ENCODE data around the gene DIP2B.

The DIP2B gene

DNA sequence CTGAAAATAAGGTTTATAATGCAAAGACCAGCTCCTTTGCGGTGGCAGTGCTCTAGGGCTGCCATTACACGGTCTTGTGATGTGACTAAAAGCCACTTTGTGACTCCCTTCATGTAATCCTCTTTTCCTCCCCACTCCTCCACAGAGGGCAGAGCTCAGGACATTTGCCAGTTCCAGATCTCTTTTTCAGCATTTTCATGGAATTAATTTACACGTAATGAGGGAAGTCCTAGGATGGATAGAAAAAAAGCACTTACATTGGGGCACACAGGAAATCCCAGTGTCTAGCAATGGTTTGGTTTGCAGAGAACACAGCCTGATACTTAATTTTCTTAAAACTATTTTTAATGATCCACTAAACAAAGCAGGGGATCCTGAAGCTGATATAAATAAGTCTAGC, 241.6 kb downstream of the DIP2B start:
- TF ChIP-seq, protein P1, sequence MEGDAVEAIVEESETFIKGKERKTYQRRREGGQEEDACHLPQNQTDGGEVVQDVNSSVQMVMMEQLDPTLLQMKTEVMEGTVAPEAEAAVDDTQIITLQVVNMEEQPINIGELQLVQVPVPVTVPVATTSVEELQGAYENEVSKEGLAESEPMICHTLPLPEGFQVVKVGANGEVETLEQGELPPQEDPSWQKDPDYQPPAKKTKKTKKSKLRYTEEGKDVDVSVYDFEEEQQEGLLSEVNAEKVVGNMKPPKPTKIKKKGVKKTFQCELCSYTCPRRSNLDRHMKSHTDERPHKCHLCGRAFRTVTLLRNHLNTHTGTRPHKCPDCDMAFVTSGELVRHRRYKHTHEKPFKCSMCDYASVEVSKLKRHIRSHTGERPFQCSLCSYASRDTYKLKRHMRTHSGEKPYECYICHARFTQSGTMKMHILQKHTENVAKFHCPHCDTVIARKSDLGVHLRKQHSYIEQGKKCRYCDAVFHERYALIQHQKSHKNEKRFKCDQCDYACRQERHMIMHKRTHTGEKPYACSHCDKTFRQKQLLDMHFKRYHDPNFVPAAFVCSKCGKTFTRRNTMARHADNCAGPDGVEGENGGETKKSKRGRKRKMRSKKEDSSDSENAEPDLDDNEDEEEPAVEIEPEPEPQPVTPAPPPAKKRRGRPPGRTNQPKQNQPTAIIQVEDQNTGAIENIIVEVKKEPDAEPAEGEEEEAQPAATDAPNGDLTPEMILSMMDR (IDR thresholded peaks at IDR 0.05; ENCODE audit: extremely low read depth, missing control alignments): no peak
- no peak for DNase-seq (ENCODE audit: low spot score)

DNA sequence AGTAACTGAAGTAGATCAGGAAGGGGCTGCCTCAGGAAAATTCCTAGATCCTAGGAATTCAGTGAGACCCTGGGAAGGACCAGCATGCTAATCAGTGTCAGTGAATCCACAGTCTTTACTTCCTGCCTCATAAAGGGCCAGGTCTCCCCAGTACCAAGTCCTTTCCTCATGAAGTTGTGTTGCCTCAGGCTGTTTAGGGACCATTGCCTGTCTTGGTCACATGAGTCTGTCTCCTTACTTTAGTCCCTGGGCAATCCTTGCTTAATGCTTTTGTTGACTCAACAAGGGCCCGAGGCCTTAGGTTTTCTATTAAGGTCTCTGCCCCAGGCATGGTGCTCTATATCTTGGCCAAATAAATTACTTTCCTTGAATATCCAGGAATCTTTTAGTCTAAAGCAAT, 243.0 kb downstream of the DIP2B start:
- TF ChIP-seq, protein P1 (IDR thresholded peaks at IDR 0.05; ENCODE audit: extremely low read depth, missing control alignments): no peak
- no peak for DNase-seq (ENCODE audit: low spot score)

DNA sequence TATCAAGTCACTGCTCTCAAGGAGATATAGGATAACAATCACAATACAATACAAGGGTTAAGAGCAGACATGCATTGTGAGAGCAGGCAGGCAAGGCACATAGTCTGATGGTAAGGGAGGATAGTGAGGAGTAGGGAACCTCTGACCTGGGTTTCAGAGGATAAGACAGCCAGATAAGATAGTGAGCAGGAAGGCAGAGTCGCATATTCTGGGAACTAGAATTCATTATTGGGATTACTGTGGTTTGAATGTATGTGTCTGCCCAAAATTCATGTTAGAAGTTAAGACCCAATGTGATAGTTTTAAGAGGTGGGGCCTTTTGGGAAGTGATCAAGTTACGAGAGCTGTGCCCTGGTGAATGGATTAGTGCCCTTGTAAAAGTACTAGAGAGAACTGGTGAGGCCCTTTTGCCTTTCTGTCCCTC, 244.7 kb downstream of the DIP2B start:
- no peak for DNase-seq (ENCODE audit: low spot score)
- TF ChIP-seq, protein P1 (IDR thresholded peaks at IDR 0.05; ENCODE audit: extremely low read depth, missing control alignments): no peak

DNA sequence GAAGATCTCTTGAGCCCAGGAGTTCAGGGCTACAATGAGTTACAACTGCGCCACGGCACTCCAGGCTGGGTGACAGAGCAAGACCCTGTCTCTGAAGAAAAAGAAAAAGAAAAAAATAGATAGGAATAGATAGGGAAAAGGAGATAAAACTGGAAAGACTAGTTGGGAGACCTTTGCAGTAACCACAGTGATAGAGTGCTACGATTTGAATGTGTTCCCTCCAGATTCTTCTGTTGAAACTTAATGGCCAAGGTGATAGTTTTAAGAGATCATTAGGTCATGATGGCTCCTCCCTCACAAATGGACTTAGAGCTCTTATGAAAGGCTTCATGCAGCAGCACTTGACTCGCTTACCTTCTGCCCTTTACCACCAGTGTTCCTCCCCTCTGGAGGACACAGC, 245.6 kb downstream of the DIP2B start:
- no peak for DNase-seq (ENCODE audit: low spot score)
- TF ChIP-seq, protein P1 (IDR thresholded peaks at IDR 0.05; ENCODE audit: extremely low read depth, missing control alignments): no peak

DNA sequence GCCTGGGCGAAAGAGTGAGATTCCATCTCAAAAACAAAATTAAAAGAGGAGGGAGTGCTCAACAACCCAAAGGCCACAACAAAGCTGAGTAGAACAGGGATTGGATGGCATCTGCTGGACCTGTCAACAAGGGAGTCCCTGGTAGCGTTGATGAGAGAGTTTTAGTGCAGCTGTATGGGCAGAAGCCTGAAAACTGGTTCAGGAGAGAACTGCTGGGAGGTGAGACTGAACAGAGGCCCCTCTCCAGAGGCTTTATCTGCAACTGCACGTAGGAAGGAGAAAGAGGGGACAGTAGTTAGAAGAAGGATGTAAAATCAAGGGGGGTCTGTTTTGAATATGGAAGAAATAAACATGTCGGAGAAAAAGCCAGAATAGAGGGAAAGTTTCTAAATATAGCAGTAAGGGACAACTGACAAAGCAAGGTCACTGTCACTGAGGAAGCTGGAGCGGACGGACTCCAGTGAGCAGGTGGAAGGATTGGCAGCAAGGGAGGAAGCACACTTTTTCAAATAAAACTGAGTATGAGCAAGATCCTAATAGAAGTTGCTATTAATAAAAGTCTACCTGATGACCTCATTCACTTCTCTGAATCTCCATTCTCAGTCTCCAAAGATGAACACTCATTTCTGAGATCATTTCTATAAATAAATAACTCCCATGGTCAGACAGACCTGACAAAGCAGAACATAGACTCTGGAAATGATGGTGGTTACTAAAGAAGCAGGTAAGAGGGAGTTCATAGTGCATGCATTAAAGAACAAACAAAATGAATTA, 247.3 kb downstream of the DIP2B start:
- TF ChIP-seq, protein P1 (IDR thresholded peaks at IDR 0.05; ENCODE audit: extremely low read depth, missing control alignments): no peak
- DNase-seq (ENCODE audit: low spot score): peak; percentile 40

DNA sequence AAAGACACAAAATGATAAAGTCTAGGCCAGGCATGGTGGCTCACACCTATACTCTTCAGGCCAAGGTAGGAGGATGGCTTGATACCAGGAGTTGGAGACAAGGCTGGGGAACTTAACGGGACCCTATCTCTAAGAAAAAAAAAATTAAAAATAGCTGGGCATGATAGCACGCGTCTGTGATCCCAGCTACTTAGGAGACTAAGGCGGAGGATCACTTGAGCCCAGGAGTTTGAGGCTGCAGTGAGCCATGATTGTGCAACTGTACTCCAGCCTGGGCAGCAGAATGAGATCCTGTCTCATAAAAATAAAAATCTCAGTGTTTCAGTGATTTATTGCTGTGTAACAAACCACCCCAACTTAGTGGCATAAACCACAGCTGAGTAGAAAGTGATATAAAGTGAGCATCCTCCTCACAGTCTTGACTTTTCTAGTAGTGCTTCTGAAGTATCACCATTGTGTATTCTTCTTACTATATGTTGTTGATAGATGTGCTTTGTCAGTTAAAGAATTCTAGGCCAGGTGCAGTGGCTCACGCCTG, 248.5 kb downstream of the DIP2B start:
- TF ChIP-seq, protein P1 (IDR thresholded peaks at IDR 0.05; ENCODE audit: extremely low read depth, missing control alignments): no peak
- no peak for DNase-seq (ENCODE audit: low spot score)

DNA sequence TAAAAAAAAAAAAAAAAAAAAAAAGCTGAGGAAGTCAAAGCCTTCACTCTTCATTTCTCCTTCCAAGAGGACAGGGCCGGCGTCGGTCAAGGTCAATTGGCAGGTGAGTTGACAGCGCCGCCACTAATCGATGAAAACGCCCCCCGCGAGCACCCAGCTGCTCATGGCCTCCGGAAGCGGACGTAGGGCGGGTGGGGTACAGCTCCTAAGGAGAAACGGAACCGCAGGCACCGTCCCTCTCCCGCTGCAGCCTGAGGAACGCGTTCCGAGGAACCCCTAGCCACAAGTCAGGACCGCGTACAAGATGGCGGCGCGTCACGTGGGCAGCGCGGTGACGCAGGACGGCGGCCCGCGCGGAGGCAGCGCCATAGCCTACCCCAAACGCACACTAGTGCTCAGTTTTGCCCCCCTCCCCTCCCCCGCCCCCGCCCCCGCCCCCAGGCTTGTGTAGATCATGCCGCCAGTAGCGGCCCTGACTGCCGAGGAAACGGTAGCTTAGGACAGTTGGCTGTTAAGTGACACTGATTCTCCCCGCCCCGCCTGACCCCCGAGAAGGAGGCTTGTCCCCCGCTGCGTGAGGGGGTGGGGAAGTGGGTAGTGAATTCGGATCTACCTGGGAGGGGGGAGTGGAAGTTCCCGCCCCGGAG, 259.0 kb downstream of the DIP2B start, which contains the start of gene ATF1:
TSS of gene ATF1 (plus strand) at position 463 of the 647 bp plus-strand sequence. CDS start 16,045 bp downstream, outside the sequence.
- peak; percentile 93 for DNase-seq (ENCODE audit: low spot score)

More for the DNA sequence above, 259.0 kb downstream of the DIP2B start, which contains the start of gene ATF1:
- TF ChIP-seq, protein P1 (IDR thresholded peaks at IDR 0.05; ENCODE audit: extremely low read depth, missing control alignments): no peak
